ENCODE results near the gene LILRA5.
"Not testable (repeated sequence)": the region's sequence is repeated elsewhere in the genome, so short reads cannot be mapped to it uniquely, and the experiment has no call there.

The LILRA5 gene

GRCh38 chr19:54333586-54334298, 20.8 kb upstream of the LILRA5 start:
- no peak for FAIRE-seq

GRCh38 chr19:54332149-54332548, 19.2 kb upstream of the LILRA5 start:
- FAIRE-seq, result no peak

DNA sequence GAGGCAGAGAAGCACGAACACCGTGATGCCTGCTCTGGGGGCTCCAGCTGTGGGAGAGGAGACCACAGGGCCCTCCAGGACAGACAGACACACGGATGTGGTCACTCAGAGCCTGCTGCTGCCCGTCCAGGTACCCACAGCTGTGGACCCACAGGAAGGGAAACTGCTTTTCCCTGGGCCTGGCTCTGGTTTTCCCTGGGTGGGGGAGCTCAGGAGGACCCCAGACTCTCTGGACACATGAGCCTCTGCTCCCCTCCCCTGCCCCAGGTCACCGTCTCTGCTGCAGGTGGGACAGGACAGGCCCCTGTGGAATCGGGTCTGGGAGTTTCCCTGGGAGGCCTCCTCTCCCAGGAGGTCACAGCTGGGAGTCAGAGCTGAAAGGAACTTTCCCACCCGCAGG, 18.7 kb upstream of the LILRA5 start:
- no peak for FAIRE-seq

DNA sequence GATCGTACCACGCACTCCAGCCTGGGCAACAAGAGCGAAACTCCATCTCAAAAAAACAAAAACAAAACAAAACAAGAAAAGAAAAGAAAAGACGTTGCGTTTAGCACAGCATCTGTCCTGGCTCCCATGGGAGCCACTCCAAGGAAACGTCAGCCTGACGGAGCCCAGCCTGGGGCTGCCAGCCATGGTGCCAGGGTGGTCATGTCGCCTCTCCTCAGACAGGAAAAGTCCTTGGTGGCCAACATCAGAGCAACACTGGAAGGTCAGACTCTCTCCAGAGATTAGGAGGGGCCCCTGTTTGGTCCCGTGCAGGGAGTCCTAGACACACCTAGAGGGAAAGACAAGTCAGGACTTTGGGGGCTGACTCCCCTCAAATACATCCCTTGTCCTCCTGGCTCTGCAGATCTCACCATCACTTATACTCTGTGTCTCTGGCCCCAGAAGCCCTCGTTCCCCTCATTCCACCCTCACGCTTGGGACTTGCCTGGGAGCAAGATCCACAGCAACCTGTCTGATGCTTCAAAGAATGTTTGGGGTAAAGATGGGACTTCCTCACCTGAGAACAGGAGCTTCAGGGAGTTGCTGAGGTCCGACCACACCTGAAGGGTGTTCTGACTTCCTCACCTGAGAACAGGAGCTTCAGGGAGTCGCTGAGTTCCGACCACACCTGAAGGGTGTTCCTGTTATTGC, 16.7 kb upstream of the LILRA5 start:
- FAIRE-seq, result no peak

DNA sequence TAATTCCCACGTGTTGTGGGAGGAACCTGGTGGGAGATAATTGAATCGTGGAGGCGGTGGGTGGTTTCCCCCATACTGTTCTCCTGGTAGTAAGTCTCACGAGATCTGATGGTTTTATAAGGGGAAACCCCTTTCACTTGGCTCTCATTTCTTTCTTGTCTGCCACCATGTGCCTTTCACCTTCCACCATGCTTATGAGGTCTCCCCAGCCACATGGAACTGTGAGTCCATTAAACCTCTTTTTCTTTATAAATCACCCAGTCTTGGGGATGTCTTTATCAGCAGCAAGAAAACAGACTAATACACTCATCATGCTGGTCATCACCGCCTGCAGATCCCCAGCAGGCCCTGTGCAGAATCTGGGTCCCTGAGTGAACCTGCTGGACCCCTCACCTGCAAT, 15.8 kb upstream of the LILRA5 start:
- not testable (repeated sequence) for FAIRE-seq

- no peak for FAIRE-seq
Observed at GRCh38 chr19:54325631-54326030, 12.7 kb upstream of the LILRA5 start.

DNA sequence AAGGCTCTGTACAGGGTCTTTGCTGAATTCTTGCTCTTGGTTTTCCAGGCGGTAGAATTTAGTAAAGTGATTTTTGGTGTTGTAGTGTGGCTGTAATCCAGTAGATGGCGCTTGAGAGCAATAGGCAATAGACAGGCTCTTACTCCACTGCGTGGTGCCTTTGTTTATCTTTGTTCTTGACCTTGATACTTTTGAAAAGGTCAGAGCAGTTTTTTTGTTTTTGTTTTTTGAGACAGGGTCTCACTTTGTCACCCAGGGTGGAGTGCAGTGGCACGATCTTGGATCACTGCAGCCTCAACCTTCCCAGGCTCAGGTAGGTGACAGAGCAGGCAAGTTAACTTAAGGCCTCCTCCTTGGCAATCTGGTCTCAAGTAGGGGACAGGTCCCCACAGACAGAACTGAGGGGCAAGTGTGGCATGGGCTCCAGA, 12.2 kb upstream of the LILRA5 start:
- peak; percentile 59 for FAIRE-seq

DNA sequence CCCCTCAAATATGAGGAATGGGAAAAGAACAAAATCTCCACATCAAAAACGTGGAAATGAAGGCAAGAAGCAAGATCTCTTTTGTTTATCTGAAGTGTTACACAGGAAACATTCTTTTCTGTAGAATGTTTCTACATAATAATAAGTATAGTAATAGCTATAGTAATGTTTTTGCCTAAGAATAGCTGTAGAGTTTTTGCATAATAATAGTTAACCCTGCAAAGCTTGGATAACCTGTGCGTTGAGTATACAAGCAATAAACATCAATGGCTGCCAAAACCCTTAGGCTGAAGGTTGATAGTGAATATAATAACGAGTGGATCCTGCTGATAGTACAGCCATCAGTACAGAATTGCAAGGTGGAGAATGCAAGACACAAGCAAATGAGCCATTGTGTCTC, 11.1 kb upstream of the LILRA5 start:
- FAIRE-seq, result no peak

- FAIRE-seq, result not testable (repeated sequence)
Observed at GRCh38 chr19:54322934-54323333, 10.0 kb upstream of the LILRA5 start.

GRCh38 chr19:54322295-54322694, 9.3 kb upstream of the LILRA5 start:
- not testable (repeated sequence) for FAIRE-seq

GRCh38 chr19:54319892-54320670, 7.1 kb upstream of the LILRA5 start:
- FAIRE-seq, result no peak

DNA sequence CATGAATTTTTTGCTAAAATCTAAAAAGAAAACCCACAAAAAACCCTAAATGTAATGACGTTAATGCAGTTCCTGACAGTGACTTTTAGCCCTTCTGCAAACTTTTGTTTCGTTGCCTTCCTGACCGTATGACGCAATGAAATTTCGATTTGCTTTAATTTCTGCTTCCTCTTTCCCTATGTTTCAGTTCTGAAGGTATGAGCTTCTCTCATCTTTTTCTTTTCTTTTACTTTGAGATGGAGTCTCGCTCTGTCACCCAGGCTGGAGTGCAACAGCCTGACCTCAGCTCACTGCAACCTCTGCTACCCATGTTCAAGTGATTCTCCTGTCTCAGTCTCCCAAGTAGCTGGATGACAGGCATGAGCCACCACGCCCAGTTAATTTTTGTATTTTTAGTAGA, 6.1 kb upstream of the LILRA5 start:
- FAIRE-seq, result no peak

DNA sequence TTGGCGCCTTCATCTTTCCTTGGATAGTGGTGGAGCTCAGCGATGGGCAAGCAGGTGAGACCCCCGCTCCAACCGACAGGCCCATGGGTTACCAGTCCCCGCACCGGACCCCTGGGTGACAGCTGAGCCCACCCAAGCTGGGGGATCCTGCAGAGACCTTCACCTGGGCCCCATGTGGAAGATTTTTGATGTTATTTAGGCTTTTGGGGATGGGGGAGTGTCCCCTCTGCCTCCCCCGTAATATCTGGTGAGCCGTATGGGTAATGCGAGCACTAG, 4.9 kb upstream of the LILRA5 start:
- FAIRE-seq, result no peak

GRCh38 chr19:54317108-54317964, 4.4 kb upstream of the LILRA5 start:
- FAIRE-seq, result no peak

DNA sequence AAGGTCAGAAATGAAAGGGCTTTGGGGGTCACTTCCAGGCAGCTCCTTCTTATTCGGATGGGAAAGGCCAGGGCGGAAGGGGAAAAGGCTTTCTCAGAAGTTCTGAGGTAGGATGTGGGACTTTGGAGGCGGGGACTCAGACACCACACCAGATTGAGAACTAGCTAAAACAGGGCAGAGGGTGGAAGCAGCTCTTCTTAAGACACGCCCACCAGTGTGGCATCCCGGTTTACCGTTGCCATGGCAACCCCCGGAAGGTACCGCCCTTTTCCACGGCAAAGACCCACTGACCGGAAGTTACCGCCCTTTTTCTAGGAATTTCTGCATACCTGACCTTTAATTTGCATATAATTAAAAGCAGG, 3.8 kb upstream of the LILRA5 start:
- FAIRE-seq, result no peak

GRCh38 chr19:54315956-54316355, 3.0 kb upstream of the LILRA5 start:
- FAIRE-seq, result no peak

DNA sequence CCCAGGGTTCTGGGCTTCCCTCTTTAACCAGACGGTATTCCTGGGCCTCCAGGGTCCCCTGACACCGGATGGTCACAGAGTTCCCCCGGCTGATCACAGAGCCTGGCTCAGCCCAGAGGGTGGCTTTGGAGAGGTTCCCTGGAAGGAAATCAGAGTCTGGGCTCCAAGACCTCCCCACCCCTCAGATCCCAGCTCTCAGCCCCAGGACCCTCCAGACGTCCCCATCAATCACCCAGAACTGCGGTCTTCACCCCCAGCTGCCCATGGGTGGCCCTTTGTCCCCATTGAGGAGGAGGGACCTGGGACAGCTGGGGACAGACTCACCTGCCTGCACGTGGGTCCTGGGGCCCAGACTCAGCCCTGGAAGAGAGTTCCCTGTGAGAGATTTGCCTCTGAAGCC, 955 bp downstream of the LILRA5 start:
- no peak for FAIRE-seq

DNA sequence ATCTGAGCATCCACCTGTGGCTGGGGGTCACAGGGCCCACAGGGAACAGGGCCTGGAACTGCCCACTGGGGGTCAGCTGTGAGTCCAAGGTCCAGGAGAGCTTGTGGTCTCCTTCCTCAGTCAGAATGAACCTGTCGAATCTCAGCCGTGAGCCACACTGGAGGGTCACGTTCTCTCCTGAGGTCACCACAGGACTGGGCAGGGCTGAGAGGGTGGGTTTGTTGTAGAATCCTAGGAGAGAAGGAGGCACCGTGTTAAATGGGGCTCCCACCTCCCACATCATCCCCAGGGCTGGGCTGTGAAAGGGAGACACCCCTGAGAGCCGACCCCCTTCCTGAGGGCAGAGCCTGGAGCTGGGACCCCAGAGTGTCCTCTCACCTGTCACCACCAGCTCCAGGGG, 1.5 kb downstream of the LILRA5 start:
- no peak for FAIRE-seq

DNA sequence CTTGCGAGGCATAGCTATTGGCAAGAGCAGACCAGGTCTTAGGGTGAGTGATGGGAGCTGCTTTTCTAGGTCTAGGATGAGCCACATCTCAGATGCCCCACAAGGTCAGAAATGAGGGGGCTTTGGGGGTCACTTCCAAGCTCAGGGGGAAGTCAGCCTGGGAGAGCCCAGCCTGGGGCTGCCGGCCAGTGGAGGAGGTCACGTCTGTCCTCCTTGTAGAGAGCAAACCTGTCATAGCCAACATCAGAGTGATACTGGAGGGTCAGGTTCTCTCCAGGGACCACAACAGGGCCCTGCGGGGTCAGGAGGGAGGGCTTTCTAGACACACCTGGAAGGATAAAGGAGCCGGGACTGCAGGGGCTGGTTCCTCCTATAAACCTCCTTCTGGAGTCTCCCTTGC, 2.4 kb downstream of the LILRA5 start:
- FAIRE-seq, result no peak

DNA sequence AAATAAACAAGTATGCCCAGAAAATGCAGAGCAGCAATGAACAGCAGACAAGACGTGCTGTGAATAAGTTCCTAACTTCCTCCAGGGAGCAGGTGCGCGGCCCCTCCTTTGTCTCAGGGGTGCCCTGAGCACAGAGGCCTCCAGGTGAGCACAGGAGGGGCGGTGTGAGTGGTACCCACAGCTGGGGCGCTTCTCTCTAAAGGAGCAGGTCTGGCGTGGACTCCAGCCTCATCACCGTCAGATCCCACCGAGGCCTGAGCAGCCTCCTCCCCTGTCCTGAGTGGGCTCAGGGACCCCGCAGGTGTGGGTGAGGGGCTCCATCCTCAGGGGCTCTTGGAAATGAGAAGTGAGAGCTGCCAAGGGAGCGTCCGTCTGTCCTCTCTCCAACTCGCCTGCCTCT, 3.2 kb downstream of the LILRA5 start:
- no peak for FAIRE-seq

- no peak for FAIRE-seq
Observed at GRCh38 chr19:54307389-54308020, 5.5 kb downstream of the LILRA5 start.

DNA sequence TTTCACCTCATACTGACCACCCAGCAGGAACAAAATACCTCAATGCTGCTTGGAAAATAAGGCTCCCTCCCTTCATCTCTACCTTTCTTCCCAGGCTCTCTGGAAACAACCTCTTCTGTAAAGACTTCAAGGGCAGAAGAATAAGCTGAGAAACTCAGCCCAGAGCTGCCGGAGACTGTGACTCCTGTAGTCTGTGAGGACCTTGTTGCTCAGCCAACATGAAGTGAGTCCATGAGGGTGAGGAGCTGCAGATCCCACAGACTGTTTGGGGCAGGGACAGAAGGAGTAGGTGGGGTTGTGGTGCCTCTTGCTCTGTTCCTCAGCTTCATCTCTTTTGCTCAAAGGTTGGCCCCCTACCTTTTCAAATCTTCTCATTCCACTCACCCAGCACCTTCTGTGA, 7.8 kb downstream of the LILRA5 start:
- no peak for FAIRE-seq

GRCh38 chr19:54302257-54302656, 10.7 kb downstream of the LILRA5 start:
- no peak for FAIRE-seq

Data from G401.6 (cell line).